ENCODE results near the gene LMNA. TPM values are rescaled to one million over a fixed set of nuclear protein-coding genes. Genes with fewer than 3 reads are reported as not detected.

The LMNA gene
- total RNA-seq, 1 experiment from 2014 or later, result 580 TPM

Other genes starting within 250 kb of the LMNA start
- 55.8 and 59.2 TPM in 2 replicates for gene RIT1, start 203.4 kb upstream of the LMNA start, total RNA-seq (2021)
- gene KHDC4, start 180.3 kb upstream of the LMNA start, total RNA-seq (2021), result 63.4 and 68.8 TPM in 2 replicates
- gene RXFP4, start 173.1 kb upstream of the LMNA start, total RNA-seq (2021), result 0.33 TPM in 1 of 2 replicates, not detected in the other
- 85.0 and 93.9 TPM in 2 replicates for gene ARHGEF2, start 136.2 kb upstream of the LMNA start, total RNA-seq (2021)
- gene SSR2, start 93.8 kb upstream of the LMNA start, total RNA-seq (2021), result 152 and 196 TPM in 2 replicates
- gene UBQLN4, start 60.9 kb upstream of the LMNA start, total RNA-seq (2021), result 47.4 and 58.4 TPM in 2 replicates
- 76.8 and 117 TPM in 2 replicates for gene LAMTOR2, start 59.9 kb upstream of the LMNA start, total RNA-seq (2021)
- 129 and 194 TPM in 2 replicates for gene RAB25, start 53.6 kb upstream of the LMNA start, total RNA-seq (2021)
- 6.6 and 7.2 TPM in 2 replicates for gene MEX3A, start 32.2 kb upstream of the LMNA start, total RNA-seq (2021)
- 16.2 and 19.1 TPM in 2 replicates for gene SEMA4A, start 38.9 kb downstream of the LMNA start, total RNA-seq (2021)
- 12.7 and 20.2 TPM in 2 replicates for gene SLC25A44, start 79.4 kb downstream of the LMNA start, total RNA-seq (2021)
- 46.0 and 50.2 TPM in 2 replicates for gene PMF1, start 98.3 kb downstream of the LMNA start, total RNA-seq (2021)
- 2.0 and 2.6 TPM in 2 replicates for gene BGLAP, start 127.5 kb downstream of the LMNA start, total RNA-seq (2021)
- 12.3 and 14.1 TPM in 2 replicates for gene PAQR6, start 133.3 kb downstream of the LMNA start, total RNA-seq (2021)
- gene SMG5, start 168.1 kb downstream of the LMNA start, total RNA-seq (2021), result 63.3 and 66.2 TPM in 2 replicates
- 10.4 and 12.8 TPM in 2 replicates for gene TMEM79, start 169.6 kb downstream of the LMNA start, total RNA-seq (2021)
- gene GLMP, start 181.0 kb downstream of the LMNA start, total RNA-seq (2021), result 27.8 and 29.2 TPM in 2 replicates
- gene VHLL, start 184.6 kb downstream of the LMNA start, total RNA-seq (2021), result not detected in 2 replicates
- 272 and 317 TPM in 2 replicates for gene CCT3, start 223.6 kb downstream of the LMNA start, total RNA-seq (2021)
- gene TSACC, start 223.8 kb downstream of the LMNA start, total RNA-seq (2021), result 0.75 and 1.3 TPM in 2 replicates

All from PC-9 (cell line).